ENCODE results near the gene ABTB1.
A peak's percentile ranks its signal among the peaks of the same experiment; 100 is the strongest.
"Not testable (repeated sequence)": the region's sequence is repeated elsewhere in the genome, so short reads cannot be mapped to it uniquely, and the experiment has no call there.

ABTB1 gene

GRCh38 chr3:127651516-127652172 lies 21.1 kb upstream of the ABTB1 start:
- no peak for DNase-seq

GRCh38 chr3:127652246-127652995 lies 20.3 kb upstream of the ABTB1 start:
- DNase-seq: no peak

- DNase-seq: no peak
These were observed 18.4 kb upstream of the ABTB1 start for GRCh38 chr3:127654374-127654773.

- DNase-seq: not testable (repeated sequence)
These were observed 17.8 kb upstream of the ABTB1 start for GRCh38 chr3:127654993-127655392.

GRCh38 chr3:127655641-127656040 lies 17.1 kb upstream of the ABTB1 start:
- DNase-seq: no peak

GRCh38 chr3:127656906-127657305 lies 15.8 kb upstream of the ABTB1 start:
- no peak for DNase-seq

- DNase-seq: no peak
These were observed 14.5 kb upstream of the ABTB1 start for GRCh38 chr3:127658234-127658633.

GRCh38 chr3:127660621-127661251 lies 12.0 kb upstream of the ABTB1 start:
- DNase-seq: no peak

- no peak for DNase-seq
These were observed 11.2 kb upstream of the ABTB1 start for GRCh38 chr3:127661600-127661999.

- DNase-seq: no peak
These were observed 10.7 kb upstream of the ABTB1 start for GRCh38 chr3:127662001-127662469.

GRCh38 chr3:127663151-127663550 lies 9.6 kb upstream of the ABTB1 start:
- no peak for DNase-seq

GRCh38 chr3:127665165-127665564 lies 7.6 kb upstream of the ABTB1 start:
- DNase-seq: no peak

- DNase-seq: no peak
These were observed 7.2 kb upstream of the ABTB1 start for GRCh38 chr3:127665586-127665985.

GRCh38 chr3:127666676-127667075 lies 6.1 kb upstream of the ABTB1 start:
- no peak for DNase-seq

GRCh38 chr3:127667119-127667681 lies 5.6 kb upstream of the ABTB1 start:
- DNase-seq: no peak

GRCh38 chr3:127668906-127669305 lies 3.8 kb upstream of the ABTB1 start:
- no peak for DNase-seq

- DNase-seq: no peak
These were observed 3.1 kb upstream of the ABTB1 start for GRCh38 chr3:127669541-127670228.

- DNase-seq: no peak
These were observed 2.6 kb upstream of the ABTB1 start for GRCh38 chr3:127670229-127670559.

- no peak for DNase-seq
These were observed 1.8 kb upstream of the ABTB1 start for GRCh38 chr3:127670761-127671522.

GRCh38 chr3:127671523-127672428 lies 976 bp upstream of the ABTB1 start:
- DNase-seq: peak; percentile 29

Measured in activated CD4-positive, CD25-positive, alpha-beta regulatory T cell treated with anti-CD3 and anti-CD28 coated beads, Interleukin-2, amount 50 U/mL, for 72 hours (primary cell).